HepG2 (cell line): Measurements from ENCODE around the gene PHAX. TPM values are rescaled to one million over a fixed set of nuclear protein-coding genes. Genes with fewer than 3 reads are reported as not detected.

Experiments
- GMEB2 ChIP-seq: IDR thresholded peaks from 2 replicates; pipeline ENCODE4 v1.6.1; 2016; ENCODE audit warnings: missing biosample characterization, missing genetic modification reagents, low read depth
- JUNB ChIP-seq: sonication (generic); formaldehyde crosslinking; IDR thresholded peaks from 2 replicates; pipeline ENCODE4 v1.8.0; 2022; ENCODE audit warnings: missing genetic modification reagents, mild to moderate bottlenecking, borderline replicate concordance
- KDM6A ChIP-seq: IDR thresholded peaks from 2 replicates; pipeline ENCODE4 v1.6.1; 2016; ENCODE audit warnings: low read depth
- NR2C2 ChIP-seq: sonication (generic); formaldehyde crosslinking; IDR thresholded peaks from 2 replicates; pipeline ENCODE4 v1.4.0; 2020; ENCODE audit warnings: missing genetic modification reagents, mild to moderate bottlenecking, moderate library complexity, borderline replicate concordance
- RCOR2 ChIP-seq: IDR thresholded peaks from 2 replicates; pipeline ENCODE4 v1.6.1; 2016; ENCODE audit warnings: missing biosample characterization, missing genetic modification reagents
- RERE ChIP-seq: IDR thresholded peaks from 2 replicates; pipeline ENCODE4 v1.6.1; 2016; ENCODE audit warnings: low read depth, missing genetic modification reagents, missing compliant biosample characterization
- SKIL ChIP-seq: sonication (generic); formaldehyde crosslinking; IDR thresholded peaks from 2 replicates; pipeline ENCODE4 v1.8.0; 2022; ENCODE audit warnings: missing genetic modification reagents, mild to moderate bottlenecking, moderate library complexity, borderline replicate concordance
- SMAD1 ChIP-seq: sonication (generic); formaldehyde crosslinking; IDR thresholded peaks from 2 replicates; pipeline ENCODE4 v1.4.0; 2020; ENCODE audit warnings: missing genetic modification reagents, low read depth, mild to moderate bottlenecking, borderline replicate concordance
- STAG1 ChIP-seq: sonication (generic); formaldehyde crosslinking; IDR thresholded peaks from 2 replicates; pipeline ENCODE4 v1.4.0; 2020; ENCODE audit warnings: missing genetic modification reagents
- ZNF362 ChIP-seq: sonication (generic); formaldehyde crosslinking; IDR thresholded peaks from 2 replicates; pipeline ENCODE4 v1.4.0; 2020; ENCODE audit warnings: missing genetic modification reagents, mild to moderate bottlenecking, borderline replicate concordance
- ZNF468 ChIP-seq: sonication (generic); formaldehyde crosslinking; IDR thresholded peaks from 2 replicates; pipeline ENCODE4 v1.8.0; 2022; ENCODE audit warnings: mild to moderate bottlenecking, moderate library complexity, missing genetic modification reagents
- ZNF510 ChIP-seq: sonication (generic); formaldehyde crosslinking; IDR thresholded peaks from 2 replicates; pipeline ENCODE4 v1.4.0; 2020; ENCODE audit warnings: low read depth, mild to moderate bottlenecking, missing genetic modification reagents
- ZNF530 ChIP-seq: sonication (generic); formaldehyde crosslinking; IDR thresholded peaks from 2 replicates; pipeline ENCODE4 v1.5.0; 2020; ENCODE audit warnings: low read depth, mild to moderate bottlenecking, missing genetic modification reagents
- ZNF770 ChIP-seq: sonication (generic); formaldehyde crosslinking; IDR thresholded peaks from 2 replicates; pipeline ENCODE4 v1.5.0; 2020; ENCODE audit warnings: mild to moderate bottlenecking, missing genetic modification reagents
- ZSCAN20 ChIP-seq: sonication (generic); formaldehyde crosslinking; IDR thresholded peaks from 2 replicates; pipeline ENCODE4 v1.4.0; 2020; ENCODE audit warnings: missing genetic modification reagents, mild to moderate bottlenecking, borderline replicate concordance
- polyA plus RNA-seq, 8 experiments: library from polyadenylated mRNA; depleted of rRNA in 3 of 8; stranded (reverse) in 7 of 8; unstranded in 1 of 8; fragments of >200 nt; fragmentation: Illumina TruSeq in 4 of 8; extraction: Trizol in 4 of 8; gene quantifications; 2 replicates each; pipeline versions ENCODE4 v1.2.1 to v1.2.3, GENCODE V29; 2011 to 2016; ENCODE audit warnings: low read depth in 4 of 8, missing spikeins in 1 of 8, mixed read lengths in 1 of 8; ENCODE audit not compliant: insufficient read depth in 1 of 8
- total RNA-seq, 5 experiments: library from RNA; depleted of rRNA; stranded (reverse); fragments of >200 nt; fragmentation: Illumina TruSeq; extraction: Trizol; gene quantifications; 2 replicates each; pipeline ENCODE4 v1.2.3, GENCODE V29; 2016; ENCODE audit warnings: low read depth in 1 of 5

Gene PHAX
- total and polyA plus RNA-seq, 2 of the 13 experiments (the other 11 are each of a cell fraction or from before 2014, with no cell fraction given) = 20.0 to 59.7 TPM

- TF ChIP-seq ZNF362 = no peak
- TF ChIP-seq NR2C2 (CRISPR knock-in tag) = peak; percentile 98
- peak; percentile 71 for TF ChIP-seq ZNF770 (CRISPR knock-in tag)
- TF ChIP-seq ZNF530 (CRISPR knock-in tag) = no peak
- 0 out of 2 replicates have a peak, but pooled peaks have one; percentile 22 for TF ChIP-seq ZNF468 (CRISPR knock-in tag)
- no peak for TF ChIP-seq JUNB (CRISPR knock-in tag)
- TF ChIP-seq RCOR2 (CRISPR knock-in tag) = no peak
- 0 out of 2 replicates have a peak, but pooled peaks have one; percentile 21 for TF ChIP-seq KDM6A
- peak; percentile 95 for TF ChIP-seq SMAD1 (CRISPR knock-in tag)
- peak; percentile 46; the same call in 1 of the 2 replicates for TF ChIP-seq GMEB2 (CRISPR knock-in tag)
- no peak for TF ChIP-seq ZNF510
- TF ChIP-seq RERE (CRISPR knock-in tag) = no peak
- TF ChIP-seq STAG1 (CRISPR knock-in tag) = peak; percentile 27; the same call in 1 of the 2 replicates
- no peak for TF ChIP-seq ZSCAN20
- TF ChIP-seq SKIL (CRISPR knock-in tag) = no peak
Measured at GRCh38 chr5:126600631-126601511, at the start of gene PHAX (continued).
